ENCODE data around the gene AAGAB.
A peak's percentile ranks its signal among the peaks of the same experiment; 100 is the strongest.
"Not testable (repeated sequence)": the region's sequence is repeated elsewhere in the genome, so short reads cannot be mapped to it uniquely, and the experiment has no call there.

AAGAB gene

GRCh38 chr15:67170143-67170925 is 84.1 kb downstream of the AAGAB start:
- no peak for DNase-seq

- no peak for DNase-seq
These were observed 85.8 kb downstream of the AAGAB start for GRCh38 chr15:67168694-67169093.

- no peak for DNase-seq
These were observed 87.4 kb downstream of the AAGAB start for GRCh38 chr15:67167091-67167490.

- DNase-seq: no peak
These were observed 88.0 kb downstream of the AAGAB start for GRCh38 chr15:67166280-67167009.

GRCh38 chr15:67165254-67166253 is 88.9 kb downstream of the AAGAB start:
- DNase-seq: no peak

- DNase-seq: no peak
These were observed 89.6 kb downstream of the AAGAB start for GRCh38 chr15:67164811-67165253.

- DNase-seq: no peak
These were observed 90.1 kb downstream of the AAGAB start for GRCh38 chr15:67164401-67164791.

GRCh38 chr15:67163180-67163579 is 91.3 kb downstream of the AAGAB start:
- no peak for DNase-seq

GRCh38 chr15:67161881-67162280 is 92.6 kb downstream of the AAGAB start:
- DNase-seq: no peak

GRCh38 chr15:67161412-67161811 is 93.0 kb downstream of the AAGAB start:
- DNase-seq: peak; percentile 55

GRCh38 chr15:67158367-67158766 is 96.1 kb downstream of the AAGAB start:
- no peak for DNase-seq

- no peak for DNase-seq
These were observed 96.8 kb downstream of the AAGAB start for GRCh38 chr15:67157521-67158252.

GRCh38 chr15:67156834-67157233 is 97.6 kb downstream of the AAGAB start:
- no peak for DNase-seq

- no peak for DNase-seq
These were observed 98.0 kb downstream of the AAGAB start for GRCh38 chr15:67156426-67156825.

GRCh38 chr15:67154249-67154648 is 100.2 kb downstream of the AAGAB start:
- DNase-seq: no peak

GRCh38 chr15:67153044-67153443 is 101.4 kb downstream of the AAGAB start:
- not testable (repeated sequence) for DNase-seq

- no peak for DNase-seq
These were observed 102.0 kb downstream of the AAGAB start for GRCh38 chr15:67152429-67152828.

Measured in inflammatory macrophage treated with lipopolysaccharide for 4 hours (primary cell).